Ovary (tissue), 9 donors: Measurements from ENCODE around the gene HAPLN2. TPM values are rescaled to one million over a fixed set of nuclear protein-coding genes. Genes with fewer than 3 reads are reported as not detected.

Source experiments
- DNase-seq, 5 donors: peaks; one replicate each; pipeline ENCODE4 v3.0.0-alpha.2; 2019 to 2020
- H3K27ac ChIP-seq, 2 donors: fragments of 200-600 bp; one replicate each; pipeline versions ENCODE4 v1.5.1 to v1.8.0; 2019 to 2022
- H3K27me3 ChIP-seq: fragments of 200-600 bp; one replicate; pipeline ENCODE4 v1.8.0; 2022
- H3K36me3 ChIP-seq: fragments of 200-600 bp; sonication (generic); one replicate; pipeline ENCODE4 v1.5.1; 2019
- H3K4me1 ChIP-seq: one replicate; pipeline ENCODE4 v1.8.1; 2013; ENCODE audit warnings: mild to moderate bottlenecking, moderate library complexity; ENCODE audit not compliant: insufficient read depth
- H3K4me3 ChIP-seq: fragments of 200-600 bp; sonication (generic); one replicate; pipeline ENCODE4 v1.5.1; 2017
- H3K9me3 ChIP-seq, 2 donors: fragments of 200-600 bp in 1 of 2; sonication (generic) in 1 of 2; one replicate each; pipeline versions ENCODE4 v1.5.1 to v1.8.1; 2013 to 2019; ENCODE audit warnings: mild to moderate bottlenecking in 1 of 2, moderate library complexity in 1 of 2
- EP300 ChIP-seq: sonication (generic); formaldehyde crosslinking; IDR thresholded peaks from one replicate; pipeline ENCODE4 v1.6.1; 2017; ENCODE audit warnings: antibody characterized with exemption
- POLR2A ChIP-seq: fragments of 450-650 bp; IDR thresholded peaks from one replicate; pipeline ENCODE4 v1.6.1; 2017; ENCODE audit warnings: antibody characterized with exemption, mild to moderate bottlenecking, moderate library complexity
- WGBS, 3 donors: extraction: QIAGEN DNeasy Blood & Tissue Kit in 1 of 3; methylation state at CpG; one replicate each; pipeline versions ENCODE4 v1.1.5 to v1.1.7; 2013 to 2017; 5-methylcytosine and 5-hydroxymethylcytosine counted together
- intact Hi-C, 4 donors: fragments of 100-400 bp; cut with DNase I; formaldehyde crosslinking; loops; one replicate each; pipeline versions ENCODE4 v1.11.0 to v1.15.1; 2022 to 2023
- polyA plus RNA-seq, 2 donors: library from polyadenylated mRNA; stranded (reverse); fragments of 200-250 nt in 1 of 2; fragments of 350-450 nt in 1 of 2; fragmentation: Illumina TruSeq in 1 of 2; extraction: RNeasy Lipid Tissue Mini Kit (QIAGEN cat#74804) in 1 of 2; gene quantifications; one replicate each; pipeline ENCODE4 v1.2.3, GENCODE V29; 2013 to 2014
- total RNA-seq, 7 donors: library from RNA; depleted of rRNA in 2 of 7; stranded (reverse); fragments of >200 nt in 2 of 7; fragmentation: NEBNext Ultra II Directional in 3 of 7; extraction: Animal tissue kit (Norgen Biotek cat#: 25700) in 3 of 7; gene quantifications; one replicate each; pipeline versions ENCODE4 v1.1.0 to v1.2.4, GENCODE V29; 2016 to 2023
- TF ChIP-seq, protein P1 (sequence below), 3 donors: fragments of 450-650 bp in 2 of 3; fragments of 200-600 bp in 1 of 3; IDR thresholded peaks; one replicate each; pipeline versions ENCODE4 v1.5.1 to v1.8.0; 2016 to 2022; ENCODE audit warnings: antibody characterized with exemption in 3 of 3, mild to moderate bottlenecking in 1 of 3
- donor health status: DM: no; HTN: no; CAD: no; lungs with moderate emphysema.
- donor health status: DM: no; HTN: no; CAD: no.
- donor health status: Bipolar disorder and iron deficiency.
- donor health status: DM: yes; HTN: yes; CAD: no.
- donor health status: DM: no; HTN: no; CAD: no.
- donor health status: DM: yes; HTN: yes; CAD: no.

Gene HAPLN2
- total and polyA plus RNA-seq, 9 donors = 0.30 to 1.9 (median 1.2) TPM; not detected in 1

DNA sequence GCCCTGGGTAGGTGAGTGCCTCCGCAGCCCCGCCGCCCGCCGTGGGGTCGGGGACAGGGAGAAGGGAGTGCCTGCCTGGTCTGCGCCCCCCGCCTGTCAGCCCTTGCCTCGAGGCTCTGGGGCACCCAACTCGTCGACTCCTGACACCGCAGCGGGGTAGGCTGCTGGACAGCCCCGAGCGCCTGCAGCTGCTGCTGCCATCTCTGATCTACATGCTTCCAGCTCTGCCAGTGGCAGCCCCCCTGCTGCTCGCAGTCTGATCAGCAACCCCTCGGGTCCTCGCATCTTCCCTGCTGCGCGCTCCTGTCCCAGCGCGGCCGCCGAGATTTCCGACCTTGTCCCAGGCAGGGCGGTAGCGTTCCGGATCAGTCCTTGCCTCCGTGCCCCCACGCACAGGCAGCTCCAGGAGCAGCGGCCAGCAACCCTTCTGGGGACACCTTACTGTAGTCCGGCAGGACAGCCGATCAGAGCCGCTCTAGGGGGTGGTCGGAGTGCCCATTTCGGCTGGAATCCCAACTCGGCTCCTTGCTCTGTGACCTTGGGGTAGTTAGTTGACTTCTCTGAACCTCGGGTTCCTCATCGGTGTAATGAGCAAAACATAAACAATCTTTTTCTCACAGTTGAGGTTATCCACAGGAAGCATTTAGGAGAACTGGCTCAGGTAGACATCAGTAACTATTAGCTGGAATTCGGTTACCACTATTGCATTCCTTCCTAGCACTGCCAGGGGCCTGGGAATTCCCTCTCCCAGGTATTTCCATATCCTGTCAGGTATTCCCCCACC, 23.2 kb downstream of the HAPLN2 start:
- Histone ChIP-seq H3K27me3 (no peaks in the 10 kb centered on the region), H3K4me3 (peak overlapping the region; percentile 39), H3K27ac (no peak overlapping the region), H3K36me3 (no peaks in the 10 kb centered on the region), H3K4me1 (peaks cover 2% of the 10 kb centered on the region), H3K9me3 (no peaks in the 10 kb centered on the region)
- intact Hi-C loops = no loop called here
- DNase-seq = no peak
- WGBS, 3 donors = 7 to 25% (median 12%) methylated on average over 38 to 40 of the region's 40 CpGs
- TF ChIP-seq POLR2A (no peak), EP300 (no peak)
- TF ChIP-seq, protein P1, sequence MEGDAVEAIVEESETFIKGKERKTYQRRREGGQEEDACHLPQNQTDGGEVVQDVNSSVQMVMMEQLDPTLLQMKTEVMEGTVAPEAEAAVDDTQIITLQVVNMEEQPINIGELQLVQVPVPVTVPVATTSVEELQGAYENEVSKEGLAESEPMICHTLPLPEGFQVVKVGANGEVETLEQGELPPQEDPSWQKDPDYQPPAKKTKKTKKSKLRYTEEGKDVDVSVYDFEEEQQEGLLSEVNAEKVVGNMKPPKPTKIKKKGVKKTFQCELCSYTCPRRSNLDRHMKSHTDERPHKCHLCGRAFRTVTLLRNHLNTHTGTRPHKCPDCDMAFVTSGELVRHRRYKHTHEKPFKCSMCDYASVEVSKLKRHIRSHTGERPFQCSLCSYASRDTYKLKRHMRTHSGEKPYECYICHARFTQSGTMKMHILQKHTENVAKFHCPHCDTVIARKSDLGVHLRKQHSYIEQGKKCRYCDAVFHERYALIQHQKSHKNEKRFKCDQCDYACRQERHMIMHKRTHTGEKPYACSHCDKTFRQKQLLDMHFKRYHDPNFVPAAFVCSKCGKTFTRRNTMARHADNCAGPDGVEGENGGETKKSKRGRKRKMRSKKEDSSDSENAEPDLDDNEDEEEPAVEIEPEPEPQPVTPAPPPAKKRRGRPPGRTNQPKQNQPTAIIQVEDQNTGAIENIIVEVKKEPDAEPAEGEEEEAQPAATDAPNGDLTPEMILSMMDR (IDR thresholded peaks at IDR 0.05) = no peak

DNA sequence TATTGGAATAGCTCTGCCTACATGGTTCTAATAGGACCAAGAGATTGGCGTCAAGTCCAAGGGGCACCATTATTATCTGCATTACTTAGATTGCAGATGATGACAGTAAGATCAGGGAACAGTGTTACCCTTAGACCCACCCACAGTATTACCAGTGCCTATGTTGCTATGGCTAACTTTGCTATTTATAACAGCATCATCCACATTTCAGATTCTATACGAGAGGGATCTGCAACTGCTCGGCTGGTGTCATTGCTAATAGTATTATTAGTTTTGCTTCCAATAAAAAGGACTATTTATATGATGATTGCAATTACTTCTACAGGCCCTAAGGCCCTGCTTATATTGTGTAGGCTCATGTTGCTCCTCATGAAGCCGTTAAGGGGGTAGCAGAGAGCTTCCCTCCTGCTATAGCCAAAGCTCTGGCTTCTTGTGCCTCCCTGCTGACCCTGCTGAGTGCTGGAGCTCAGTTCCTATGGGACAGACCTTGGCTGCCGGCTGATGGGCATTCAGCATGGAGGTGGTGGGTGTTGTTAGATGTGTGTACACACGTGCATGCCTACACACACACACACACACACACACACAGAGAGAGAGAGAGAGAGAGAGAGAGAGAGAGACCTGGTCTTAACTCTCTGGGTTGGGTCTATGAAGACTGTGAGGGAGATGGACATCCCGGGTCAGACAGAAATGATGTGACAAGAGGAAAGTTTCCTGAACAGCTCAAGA, 24.0 kb downstream of the HAPLN2 start:
- DNase-seq = no peak
- no peaks in the 10 kb centered on the region for H3K27me3 ChIP-seq
- no peak overlapping the region for H3K27ac ChIP-seq
- TF ChIP-seq, protein P1 (IDR thresholded peaks at IDR 0.05) = no peak
- TF ChIP-seq POLR2A (no peak), EP300 (no peak)
- WGBS, 3 donors = 52 to 68% (median 64%) methylated on average over 6 to 7 of the region's 7 CpGs
- H3K4me1 ChIP-seq = peaks cover 2% of the 10 kb centered on the region
- intact Hi-C loops = no loop called here
- no peaks in the 10 kb centered on the region for H3K9me3 ChIP-seq
- no peak overlapping the region for H3K4me3 ChIP-seq
- no peaks in the 10 kb centered on the region for H3K36me3 ChIP-seq

DNA sequence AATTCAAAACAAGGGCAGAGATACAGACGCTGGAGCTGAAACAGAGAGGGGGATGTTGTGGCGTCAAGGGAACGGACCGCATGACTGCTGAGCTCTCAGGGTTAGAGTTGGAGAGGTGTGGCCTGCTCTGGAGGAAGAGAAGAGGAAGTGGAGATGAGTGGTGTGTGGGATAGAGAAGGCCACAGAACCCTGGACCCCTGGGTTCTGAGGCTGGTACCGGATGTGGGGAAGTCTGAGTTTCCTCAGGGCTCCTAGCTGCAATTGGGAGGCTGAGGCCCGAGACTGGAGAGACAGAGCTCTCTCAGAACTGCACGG, 24.5 kb downstream of the HAPLN2 start:
- 71 to 77% (median 76%) methylated on average over 7 of the region's 7 CpGs for WGBS, 3 donors
- H3K36me3 ChIP-seq = no peaks in the 10 kb centered on the region
- no peaks in the 10 kb centered on the region for H3K9me3 ChIP-seq
- intact Hi-C loops = no loop called here
- no peak overlapping the region for H3K4me3 ChIP-seq
- H3K27ac ChIP-seq = no peak overlapping the region
- peaks cover 2% of the 10 kb centered on the region for H3K4me1 ChIP-seq
- TF ChIP-seq EP300 = no peak
- TF ChIP-seq, protein P1 (IDR thresholded peaks at IDR 0.05) = no peak
- TF ChIP-seq POLR2A = no peak
- DNase-seq = no peak
- no peaks in the 10 kb centered on the region for H3K27me3 ChIP-seq

DNA sequence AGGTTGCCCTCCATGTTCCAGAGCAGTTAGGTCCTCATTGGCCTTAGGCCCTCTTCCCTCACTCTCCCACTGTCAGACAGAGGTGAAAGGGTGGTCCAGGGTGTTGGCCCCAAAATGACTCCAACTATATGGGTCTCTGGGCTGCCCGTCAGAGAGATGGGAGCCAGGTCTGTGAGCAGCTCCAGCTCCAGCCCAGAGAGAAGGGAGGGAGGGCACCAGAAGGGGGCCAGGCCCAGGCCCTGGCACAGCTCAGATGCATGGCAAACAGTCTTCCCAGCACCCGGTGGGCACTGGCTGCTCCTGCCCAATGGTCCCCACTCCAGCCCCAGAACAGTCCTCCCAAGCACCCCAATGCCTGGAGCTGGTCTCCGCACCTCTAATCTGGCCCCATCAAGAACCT, 24.9 kb downstream of the HAPLN2 start:
- H3K27me3 ChIP-seq = no peaks in the 10 kb centered on the region
- H3K4me3 ChIP-seq = no peak overlapping the region
- 67 to 83% (median 72%) methylated on average over 3 of the region's 3 CpGs for whole genome bisulfite sequencing, 3 donors
- H3K9me3 ChIP-seq = no peaks in the 10 kb centered on the region
- H3K36me3 ChIP-seq = no peaks in the 10 kb centered on the region
- H3K4me1 ChIP-seq = peaks cover 2% of the 10 kb centered on the region
- intact Hi-C loops = no loop called here
- H3K27ac ChIP-seq = no peak overlapping the region
- TF ChIP-seq EP300 (no peak), POLR2A (no peak)
- TF ChIP-seq, protein P1 (IDR thresholded peaks at IDR 0.05) = no peak
- no peak for DNase-seq
